Aorta (tissue), 5 donors: ENCODE data around the gene ALOX15B. TPM values are rescaled to one million over a fixed set of nuclear protein-coding genes. Genes with fewer than 3 reads are reported as not detected.

Experiments used
- ATAC-seq: fragments of 200-7000 bp; cut with Tn5 transposase; one replicate; pipeline ENCODE4 v1.9.1; 2022; ENCODE audit warnings: moderate library complexity; ENCODE audit not compliant: low FRiP score
- DNase-seq, 2 donors: peaks; one replicate each; pipeline ENCODE4 v3.0.0-alpha.2; 2020
- H3K27ac ChIP-seq, 2 donors: one replicate each; pipeline ENCODE4 v1.5.1; 2013; ENCODE audit warnings: low read length in 2 of 2, mild to moderate bottlenecking in 2 of 2, moderate library complexity in 2 of 2, control low read depth in 1 of 2, inconsistent platforms in 1 of 2, low read depth in 1 of 2
- H3K27me3 ChIP-seq, 2 donors: one replicate each; pipeline ENCODE4 v1.6.1; 2013; ENCODE audit warnings: control low read depth in 1 of 2, low read length in 1 of 2, mild to moderate bottlenecking in 1 of 2, moderate library complexity in 1 of 2; ENCODE audit not compliant: insufficient read depth in 2 of 2, control insufficient read depth in 1 of 2
- H3K36me3 ChIP-seq, 2 donors: one replicate each; pipeline ENCODE4 v1.6.1; 2013; ENCODE audit warnings: control low read depth in 1 of 2, low read length in 1 of 2, mild to moderate bottlenecking in 1 of 2; ENCODE audit not compliant: insufficient read depth in 2 of 2, control insufficient read depth in 1 of 2
- H3K4me1 ChIP-seq, 2 donors: one replicate each; pipeline ENCODE4 v1.6.1; 2013; ENCODE audit warnings: low read length in 2 of 2, control low read depth in 1 of 2, mild to moderate bottlenecking in 1 of 2, moderate library complexity in 1 of 2; ENCODE audit not compliant: insufficient read depth in 2 of 2, control insufficient read depth in 1 of 2
- H3K4me3 ChIP-seq, 2 donors: one replicate each; pipeline ENCODE4 v1.5.1; 2013; ENCODE audit warnings: low read length in 2 of 2, control low read depth in 1 of 2, mild to moderate bottlenecking in 1 of 2
- H3K9me3 ChIP-seq: one replicate; pipeline ENCODE4 v1.6.1; 2013; ENCODE audit warnings: mild to moderate bottlenecking, low read length; ENCODE audit not compliant: control insufficient read depth
- WGBS, 2 donors: extraction: QIAGEN DNeasy Blood & Tissue Kit; methylation state at CpG; one replicate each; pipeline ENCODE4 v1.1.7; 2013; 5-methylcytosine and 5-hydroxymethylcytosine counted together
- intact Hi-C, 2 donors: fragments of 100-400 bp; cut with DNase I; formaldehyde crosslinking; loops; one replicate each; pipeline versions ENCODE4 v1.14.2 to v1.15.0; 2022
- polyA plus RNA-seq, 2 donors: library from polyadenylated mRNA; stranded (reverse); fragments of 200-250 nt; gene quantifications; one replicate each; pipeline ENCODE4 v1.2.3, GENCODE V29; 2013
- total RNA-seq, 2 donors: library from RNA; stranded (reverse); fragmentation: NEBNext Ultra II Directional; extraction: Animal tissue kit (Norgen Biotek cat#: 25700); gene quantifications; one replicate each; pipeline ENCODE4 v1.2.1, GENCODE V29; 2021
- donor health status: healthy with polysubstance abuse.
- donor health status: Bipolar disorder and iron deficiency.
- donor health status: DM: no; HTN: no; CAD: no.
- donor health status: DM: no; HTN: no; CAD: no.
- donor health status: DM: yes; HTN: yes; CAD: no.

The ALOX15B gene
- total and polyA plus RNA-seq, 4 donors = 0.15 to 2.0 (median 0.65) TPM

DNA sequence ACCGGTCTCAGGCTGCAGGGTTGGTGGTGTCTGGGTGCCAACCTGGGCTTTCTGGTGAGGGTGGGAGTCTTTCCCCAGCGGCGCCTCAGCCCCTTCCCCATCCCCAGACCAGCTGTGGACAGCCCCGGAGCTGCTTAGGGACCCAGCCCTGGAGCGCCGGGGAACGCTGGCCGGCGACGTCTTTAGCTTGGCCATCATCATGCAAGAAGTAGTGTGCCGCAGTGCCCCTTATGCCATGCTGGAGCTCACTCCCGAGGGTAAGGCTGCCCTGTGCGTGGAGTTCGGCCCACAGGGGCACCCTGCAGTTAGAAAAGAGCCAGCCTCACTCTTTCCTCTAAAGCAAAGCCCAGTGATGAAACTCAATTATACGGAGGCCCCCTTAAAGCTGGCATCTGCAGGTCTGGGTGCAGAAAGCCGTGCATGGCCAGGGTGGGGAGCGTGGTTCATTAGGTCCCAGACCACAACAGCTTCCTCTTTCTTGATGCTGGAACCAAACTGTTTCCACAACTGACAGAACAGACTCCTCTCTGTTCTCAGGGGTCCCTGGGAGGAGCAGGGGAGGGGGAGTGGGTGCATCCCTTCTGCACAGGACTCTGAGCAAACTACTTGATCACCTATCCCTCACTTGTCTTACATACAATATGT lies 25.7 kb upstream of the ALOX15B start:
- H3K4me3 ChIP-seq = no peak overlapping the region
- intact Hi-C loops = no loop called here
- H3K36me3 ChIP-seq = no peaks in the 10 kb centered on the region
- H3K27ac ChIP-seq = no peak overlapping the region
- DNase-seq (no peak), ATAC-seq (no peak)
- 86 to 88% methylated on average over 17 of the region's 17 CpGs for WGBS, 2 donors
- no peaks in the 10 kb centered on the region for H3K27me3 ChIP-seq
- H3K4me1 ChIP-seq = no peaks in the 10 kb centered on the region
- H3K9me3 ChIP-seq = no peaks in the 10 kb centered on the region

DNA sequence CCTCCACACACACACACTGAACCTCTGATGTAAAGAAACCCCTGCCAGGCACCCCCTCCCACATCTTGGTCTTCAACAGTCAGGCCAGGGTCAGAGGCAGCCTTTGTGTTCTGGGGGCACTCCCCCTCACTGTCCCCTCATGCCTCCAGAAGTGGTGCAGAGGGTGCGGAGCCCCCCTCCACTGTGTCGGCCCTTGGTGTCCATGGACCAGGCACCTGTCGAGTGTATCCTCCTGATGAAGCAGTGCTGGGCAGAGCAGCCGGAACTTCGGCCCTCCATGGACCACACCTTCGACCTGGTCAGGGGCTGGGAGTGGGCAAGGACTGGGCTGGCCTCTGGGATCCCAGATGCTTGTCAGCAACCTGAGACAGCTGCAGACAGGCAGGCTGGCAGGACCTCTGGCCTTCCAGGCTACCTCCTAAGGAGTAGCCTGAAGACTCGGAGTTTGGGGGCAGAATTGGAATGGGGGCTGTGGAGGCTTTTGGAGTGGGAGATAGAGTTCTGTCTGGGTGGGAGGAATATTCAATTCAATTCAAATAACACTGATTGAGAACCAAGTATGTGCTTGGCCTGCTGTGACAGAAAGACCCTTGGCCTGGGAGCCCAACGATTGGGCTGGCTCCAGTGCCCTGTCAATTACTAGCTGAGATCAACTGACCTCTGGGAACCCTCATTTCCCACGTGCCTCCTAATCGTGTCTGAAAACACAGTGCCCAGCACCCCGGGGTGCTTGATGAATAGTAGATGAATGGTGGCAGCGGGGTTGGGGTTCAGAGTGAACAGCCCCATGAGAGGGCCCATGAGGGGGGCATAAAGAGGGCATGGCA lies 24.9 kb upstream of the ALOX15B start:
- Histone ChIP-seq H3K4me3 (no peak overlapping the region), H3K27me3 (no peaks in the 10 kb centered on the region), H3K36me3 (no peaks in the 10 kb centered on the region), H3K9me3 (no peaks in the 10 kb centered on the region), H3K4me1 (no peaks in the 10 kb centered on the region), H3K27ac (no peak overlapping the region)
- intact Hi-C loops = no loop called here
- 89 to 94% methylated on average over 12 of the region's 12 CpGs for WGBS, 2 donors
- ATAC-seq = no peak
- DNase-seq = no peak

DNA sequence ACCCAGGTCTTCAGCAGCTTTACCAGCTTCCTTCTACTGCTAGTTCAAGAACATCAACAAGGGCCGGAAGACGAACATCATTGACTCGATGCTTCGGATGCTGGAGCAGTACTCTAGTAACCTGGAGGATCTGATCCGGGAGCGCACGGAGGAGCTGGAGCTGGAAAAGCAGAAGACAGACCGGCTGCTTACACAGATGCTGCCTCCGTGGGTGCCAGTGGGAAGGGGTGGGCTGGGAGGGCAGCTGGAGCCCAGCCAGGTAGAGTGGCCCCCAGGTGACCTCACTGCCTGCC lies 24.4 kb upstream of the ALOX15B start:
- 94 to 98% methylated on average over 9 of the region's 9 CpGs for WGBS, 2 donors
- intact Hi-C loops = no loop called here
- H3K4me3 ChIP-seq = no peak overlapping the region
- ATAC-seq (no peak), DNase-seq (no peak)
- H3K27ac ChIP-seq = no peak overlapping the region
- no peaks in the 10 kb centered on the region for H3K4me1 ChIP-seq
- no peaks in the 10 kb centered on the region for H3K36me3 ChIP-seq
- no peaks in the 10 kb centered on the region for H3K9me3 ChIP-seq
- H3K27me3 ChIP-seq = no peaks in the 10 kb centered on the region

DNA sequence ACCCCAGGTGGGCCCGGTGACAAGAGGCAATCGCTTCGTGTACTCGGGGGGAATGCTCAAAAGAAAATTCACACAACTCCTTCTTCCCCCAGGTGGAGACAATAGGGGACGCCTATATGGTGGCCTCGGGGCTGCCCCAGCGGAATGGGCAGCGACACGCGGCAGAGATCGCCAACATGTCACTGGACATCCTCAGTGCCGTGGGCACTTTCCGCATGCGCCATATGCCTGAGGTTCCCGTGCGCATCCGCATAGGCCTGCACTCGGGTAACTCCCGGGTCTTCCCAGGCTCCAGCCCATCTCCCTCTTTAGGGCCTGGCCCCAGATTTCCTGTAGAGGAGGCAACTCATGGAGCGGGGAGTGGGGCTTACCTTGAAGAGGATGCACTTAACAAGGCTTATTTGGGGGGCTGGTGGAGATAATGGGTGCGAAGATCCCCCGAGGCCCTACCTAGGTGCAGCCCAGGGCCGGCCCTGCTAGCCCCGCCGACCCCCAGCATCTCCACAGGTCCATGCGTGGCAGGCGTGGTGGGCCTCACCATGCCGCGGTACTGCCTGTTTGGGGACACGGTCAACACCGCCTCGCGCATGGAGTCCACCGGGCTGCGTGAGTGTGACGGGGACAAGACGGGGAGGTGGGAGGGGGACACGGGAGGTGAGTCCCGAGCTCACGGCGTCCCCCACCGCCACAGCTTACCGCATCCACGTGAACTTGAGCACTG lies 23.5 kb upstream of the ALOX15B start:
- no peaks in the 10 kb centered on the region for H3K9me3 ChIP-seq
- no peaks in the 10 kb centered on the region for H3K27me3 ChIP-seq
- 67 to 71% methylated on average over 44 of the region's 44 CpGs for WGBS, 2 donors
- intact Hi-C loops = no loop called here
- no peaks in the 10 kb centered on the region for H3K4me1 ChIP-seq
- H3K27ac ChIP-seq = no peak overlapping the region
- no peak for ATAC-seq
- DNase-seq = no peak
- no peak overlapping the region for H3K4me3 ChIP-seq
- H3K36me3 ChIP-seq = no peaks in the 10 kb centered on the region

DNA sequence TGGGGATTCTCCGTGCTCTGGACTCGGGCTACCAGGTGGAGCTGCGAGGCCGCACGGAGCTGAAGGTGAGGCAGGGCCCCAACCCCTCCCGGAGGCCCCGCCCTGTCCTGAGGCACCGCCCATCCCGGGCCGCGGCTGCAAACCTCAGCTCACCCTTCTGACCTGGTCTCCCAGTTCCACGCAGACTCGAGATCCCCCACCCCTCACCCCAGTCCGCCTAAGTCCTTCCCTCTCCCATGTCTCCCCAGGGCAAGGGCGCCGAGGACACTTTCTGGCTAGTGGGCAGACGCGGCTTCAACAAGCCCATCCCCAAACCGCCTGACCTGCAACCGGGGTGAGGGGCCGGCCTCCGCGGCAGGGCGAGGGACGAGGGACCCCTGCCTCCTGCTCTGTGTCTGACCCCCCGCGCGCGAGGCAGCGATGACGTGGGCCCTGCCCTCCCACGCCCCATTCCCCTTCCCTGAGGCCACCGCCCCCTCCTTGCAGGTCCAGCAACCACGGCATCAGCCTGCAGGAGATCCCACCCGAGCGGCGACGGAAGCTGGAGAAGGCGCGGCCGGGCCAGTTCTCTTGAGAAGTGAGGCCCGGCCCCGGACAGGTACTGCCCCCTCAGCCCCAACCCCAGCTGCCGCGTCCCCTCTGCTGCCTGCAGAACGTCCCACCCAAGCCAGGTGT lies 22.8 kb upstream of the ALOX15B start:
- H3K9me3 ChIP-seq = no peaks in the 10 kb centered on the region
- DNase-seq (no peak), ATAC-seq (peak; percentile 3)
- H3K36me3 ChIP-seq = no peaks in the 10 kb centered on the region
- WGBS, 2 donors = 1 to 2% methylated on average over 43 to 46 of the region's 46 CpGs
- H3K4me3 ChIP-seq = no peak overlapping the region
- no peaks in the 10 kb centered on the region for H3K27me3 ChIP-seq
- no peak overlapping the region for H3K27ac ChIP-seq
- intact Hi-C loops = no loop called here
- no peaks in the 10 kb centered on the region for H3K4me1 ChIP-seq

DNA sequence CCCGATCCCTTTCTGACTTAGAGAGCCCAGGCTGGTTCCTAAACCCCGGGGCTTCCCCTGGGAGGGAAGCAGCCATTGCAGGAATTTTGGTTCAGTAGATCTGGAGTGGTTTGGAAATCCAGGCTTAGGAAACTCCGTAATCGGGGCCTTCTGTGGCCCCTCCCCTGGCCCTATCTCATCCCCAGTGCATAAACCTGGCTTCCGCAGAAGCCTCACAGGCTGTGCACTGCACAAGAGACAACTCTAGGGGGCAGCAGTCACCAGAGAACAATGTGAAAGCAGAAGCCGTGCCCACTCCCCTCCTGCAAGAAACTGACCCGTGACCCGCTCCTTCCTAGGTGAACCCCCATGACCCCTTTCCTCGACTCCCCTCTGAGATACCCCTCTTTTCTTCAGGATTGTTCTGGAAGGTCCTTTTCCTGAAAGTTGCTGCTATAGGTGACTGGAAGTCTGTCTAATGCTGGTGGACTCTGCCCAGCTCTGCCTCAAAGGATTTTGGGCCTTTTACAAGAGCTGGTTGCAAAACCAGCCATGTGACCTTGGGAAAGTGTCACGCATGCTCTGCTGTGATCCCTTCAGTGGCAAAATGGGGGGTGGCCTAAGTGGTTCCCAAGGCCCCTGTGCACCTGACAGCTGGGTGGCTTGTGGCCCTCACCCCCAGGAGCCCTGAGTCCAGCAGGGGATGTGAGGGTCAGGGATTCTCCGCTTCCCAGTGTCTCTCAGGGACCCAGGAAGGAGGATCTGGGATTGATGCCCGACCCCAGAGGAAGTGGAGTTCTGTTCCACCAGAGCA lies 22.0 kb upstream of the ALOX15B start:
- Histone ChIP-seq H3K4me3 (no peak overlapping the region), H3K27ac (no peak overlapping the region), H3K4me1 (no peaks in the 10 kb centered on the region), H3K36me3 (no peaks in the 10 kb centered on the region), H3K27me3 (no peaks in the 10 kb centered on the region), H3K9me3 (no peaks in the 10 kb centered on the region)
- peak in 1 of 2 donors; percentile 72 for DNase-seq
- 44 to 49% methylated on average over 12 of the region's 12 CpGs for WGBS, 2 donors
- intact Hi-C loops = no loop called here
- ATAC-seq = peak; percentile 67

DNA sequence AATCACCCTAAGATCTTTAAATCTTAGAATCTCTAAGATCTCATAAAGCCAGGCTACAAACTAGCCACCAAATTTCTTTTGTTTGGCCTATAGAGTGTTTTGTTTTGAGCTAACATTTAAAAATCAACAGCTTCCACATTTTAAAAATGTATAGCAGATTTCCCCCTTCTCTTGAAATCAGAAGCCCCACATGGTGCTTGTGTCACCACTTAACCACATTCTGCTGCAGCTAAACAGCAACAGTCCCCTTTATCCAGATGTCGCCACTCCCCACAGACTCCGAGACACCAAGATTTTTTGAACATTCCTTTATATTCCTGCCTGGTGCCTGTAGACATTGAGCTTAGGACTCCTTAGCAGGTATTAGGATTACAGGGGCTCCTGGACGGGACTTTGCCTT lies 20.4 kb upstream of the ALOX15B start:
- H3K9me3 ChIP-seq = no peaks in the 10 kb centered on the region
- H3K36me3 ChIP-seq = no peaks in the 10 kb centered on the region
- intact Hi-C loops = no loop called here
- H3K27ac ChIP-seq = no peak overlapping the region
- no peak for ATAC-seq
- no peaks in the 10 kb centered on the region for H3K27me3 ChIP-seq
- H3K4me1 ChIP-seq = no peaks in the 10 kb centered on the region
- no peak for DNase-seq
- no peak overlapping the region for H3K4me3 ChIP-seq
- WGBS, 2 donors = 84% methylated on average over 3 of the region's 3 CpGs

DNA sequence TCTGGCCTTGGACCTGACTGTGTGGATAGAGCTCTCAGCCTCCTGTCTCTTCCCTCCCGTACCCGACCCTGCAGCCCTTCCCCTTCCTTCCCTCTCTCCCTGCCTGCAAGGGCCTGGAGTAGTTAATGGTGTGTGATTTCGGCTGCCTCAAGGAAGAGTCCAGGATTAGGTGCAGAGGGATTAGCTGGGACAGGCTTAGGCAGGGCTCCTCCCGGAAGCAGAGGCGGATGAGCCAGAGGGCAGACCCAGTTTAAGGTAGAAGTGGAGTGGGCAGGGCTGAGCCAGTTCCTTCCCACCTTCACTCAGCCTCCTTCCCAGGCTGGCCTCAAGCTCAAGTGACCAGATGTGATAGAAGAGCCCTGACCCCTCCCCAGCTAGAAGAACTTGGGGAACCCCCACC lies 19.7 kb upstream of the ALOX15B start:
- Histone ChIP-seq H3K27me3 (no peaks in the 10 kb centered on the region), H3K4me3 (no peak overlapping the region), H3K9me3 (no peaks in the 10 kb centered on the region), H3K36me3 (no peaks in the 10 kb centered on the region), H3K27ac (no peak overlapping the region), H3K4me1 (no peaks in the 10 kb centered on the region)
- intact Hi-C loops = no loop called here
- 76 to 80% methylated on average over 5 of the region's 5 CpGs for WGBS, 2 donors
- ATAC-seq = no peak
- no peak for DNase-seq
